GM21619 (cell line): ENCODE results near the gene MYBPC3.
A peak's percentile ranks its signal among the peaks of the same experiment; 100 is the strongest.

Experiments used
- ATAC-seq: cut with Tn5 transposase; IDR thresholded peaks from one replicate; pipeline ENCODE4 v1.9.1; 2021; ENCODE audit not compliant: unreplicated experiment

The MYBPC3 gene

DNA sequence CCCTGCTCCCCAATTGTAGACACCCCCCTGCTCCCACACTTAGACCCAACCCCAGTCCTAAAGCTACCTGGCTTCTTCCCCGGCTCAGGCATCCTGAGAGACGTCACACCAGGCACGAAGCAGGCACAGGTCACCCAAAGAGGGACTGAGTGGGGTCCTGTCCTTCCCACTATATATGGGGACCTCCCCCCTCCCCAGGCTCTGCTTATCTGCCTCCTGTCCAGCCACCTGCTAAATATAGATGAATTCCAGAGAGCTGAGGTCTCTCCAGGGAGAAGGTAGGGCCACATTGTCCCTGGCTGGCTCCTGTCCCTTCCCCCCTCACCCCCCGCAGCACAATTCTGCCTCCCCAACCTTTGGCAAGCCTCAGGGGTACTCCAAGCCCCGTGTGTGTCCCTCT, at the start of gene MYBPC3:
Gene MYBPC3 (minus strand): TSS at position 147 of the 400 bp plus-strand sequence. CDS start 55 bp downstream, at position 92.
- no peak for ATAC-seq

DNA sequence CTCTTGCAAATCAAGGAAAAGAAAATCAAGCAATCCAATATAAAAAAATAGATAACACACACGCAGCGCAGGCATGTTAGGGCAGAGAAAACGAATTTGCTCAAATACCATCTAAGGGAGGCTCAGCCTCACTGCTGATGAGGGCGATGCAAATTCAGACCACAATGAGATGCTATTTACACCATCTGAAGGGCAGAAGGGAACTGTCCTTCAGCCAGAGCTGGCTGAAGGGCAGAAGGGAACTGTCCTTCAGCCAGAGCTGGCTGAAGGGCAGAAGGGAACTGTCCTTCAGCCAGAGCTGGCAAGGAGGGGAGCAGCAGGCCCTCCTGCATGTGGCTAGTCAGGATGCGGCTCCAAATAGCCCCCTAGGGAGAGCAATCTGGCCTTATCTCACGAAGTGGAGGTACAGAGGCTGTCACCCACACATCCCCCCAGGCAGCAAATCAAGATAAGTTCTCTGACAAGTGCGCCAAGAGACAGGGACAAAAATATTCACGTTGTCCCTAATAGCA, 48.3 kb upstream of the MYBPC3 start:
- ATAC-seq, result peak; percentile 73

DNA sequence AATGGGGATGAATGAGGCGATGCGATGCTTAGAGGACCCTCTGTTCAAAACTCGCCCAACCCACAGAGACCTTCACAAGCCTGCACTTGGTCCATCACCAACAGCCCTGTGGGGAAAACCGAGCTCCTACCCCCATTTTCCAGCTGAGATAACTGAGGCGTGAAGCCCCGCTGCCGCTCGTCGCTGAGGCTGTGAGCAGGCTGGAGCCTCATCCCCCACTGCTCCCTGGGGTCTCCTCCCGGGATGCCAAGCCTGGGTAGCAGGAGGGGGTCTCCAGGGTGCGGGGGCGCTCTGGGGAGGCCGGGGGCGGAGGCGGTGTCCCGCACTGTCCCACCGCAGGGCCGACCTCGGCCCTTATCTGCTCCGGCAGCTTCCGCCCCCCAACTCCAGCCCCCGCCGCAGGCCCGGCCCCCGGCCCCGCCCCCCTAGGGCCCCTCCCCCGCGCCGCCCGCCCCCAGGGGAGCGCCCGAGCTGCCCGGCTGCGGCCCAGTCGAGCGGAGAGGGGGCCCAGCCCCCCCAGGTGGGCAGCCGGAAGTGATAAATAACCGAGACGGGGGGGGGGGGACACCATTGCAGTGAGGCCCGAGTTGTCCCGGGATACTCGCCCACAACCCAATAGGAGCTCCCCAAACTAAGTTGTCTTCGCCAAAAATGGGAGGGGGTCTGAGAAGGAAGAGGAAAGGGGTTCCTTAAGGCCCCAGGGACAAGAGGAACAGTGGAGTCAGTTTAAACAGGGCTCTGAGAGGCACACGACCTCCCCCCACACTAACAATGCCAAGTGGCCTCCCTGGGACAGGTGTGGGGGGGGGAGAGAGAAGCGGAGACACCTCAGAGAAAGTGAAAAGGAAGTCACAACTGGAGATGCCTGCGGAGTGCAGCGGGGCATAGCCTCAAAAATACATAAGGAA, 47.6 kb upstream of the MYBPC3 start:
- ATAC-seq, result peak; percentile 48

DNA sequence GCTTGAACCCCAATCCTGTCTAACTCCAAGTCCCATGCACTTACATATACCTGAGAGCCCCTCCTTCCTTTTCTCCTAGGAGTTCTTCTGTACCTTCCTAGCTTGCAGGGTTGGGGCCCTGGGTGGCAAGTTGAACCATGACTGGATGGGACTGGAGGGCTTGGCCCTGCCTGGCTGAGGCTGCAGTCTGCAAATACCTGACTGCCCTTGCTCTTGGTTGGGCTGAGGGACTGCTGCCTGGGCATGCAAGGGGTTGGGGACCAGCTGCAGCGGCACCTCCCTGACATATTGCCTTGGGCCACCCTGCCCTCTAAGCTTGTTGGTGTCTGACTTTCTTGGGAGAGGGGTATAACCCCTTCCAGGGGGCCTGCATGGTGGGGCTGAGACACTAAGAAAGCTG, 46.0 kb upstream of the MYBPC3 start:
- no peak for ATAC-seq

DNA sequence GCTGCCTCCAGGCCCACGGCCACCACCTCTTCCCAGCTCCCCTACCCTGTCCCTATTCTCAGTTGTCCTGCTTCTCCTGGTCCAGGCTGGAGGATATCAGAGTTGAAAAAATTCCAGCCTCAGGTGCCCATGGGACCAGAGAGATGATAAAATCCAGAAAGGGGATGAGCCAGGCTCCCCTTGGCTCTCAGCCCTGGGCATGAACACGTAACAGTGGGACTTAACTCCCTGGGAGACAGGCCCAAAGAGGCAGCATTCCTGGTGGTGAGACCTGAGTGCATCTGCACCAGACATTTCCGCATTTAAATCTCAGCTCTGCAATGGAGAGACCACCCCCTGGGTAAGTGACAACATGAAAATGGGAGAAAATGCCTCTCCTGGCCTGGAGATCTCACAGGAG, 45.5 kb upstream of the MYBPC3 start:
- ATAC-seq, result no peak

DNA sequence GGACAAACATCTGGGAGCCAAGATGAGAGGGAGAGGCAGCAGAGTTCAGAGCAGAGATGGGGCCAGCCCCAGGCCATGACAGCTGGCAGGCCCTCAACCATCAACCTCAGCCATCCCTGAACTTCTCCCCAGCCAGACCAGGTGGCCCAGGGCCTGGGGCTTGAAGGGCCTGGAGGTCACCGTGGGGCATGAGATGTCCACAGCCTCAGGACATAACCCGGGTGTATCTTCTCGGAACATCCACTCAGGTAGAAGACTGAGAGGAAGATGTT, 43.5 kb upstream of the MYBPC3 start:
- ATAC-seq, result no peak

DNA sequence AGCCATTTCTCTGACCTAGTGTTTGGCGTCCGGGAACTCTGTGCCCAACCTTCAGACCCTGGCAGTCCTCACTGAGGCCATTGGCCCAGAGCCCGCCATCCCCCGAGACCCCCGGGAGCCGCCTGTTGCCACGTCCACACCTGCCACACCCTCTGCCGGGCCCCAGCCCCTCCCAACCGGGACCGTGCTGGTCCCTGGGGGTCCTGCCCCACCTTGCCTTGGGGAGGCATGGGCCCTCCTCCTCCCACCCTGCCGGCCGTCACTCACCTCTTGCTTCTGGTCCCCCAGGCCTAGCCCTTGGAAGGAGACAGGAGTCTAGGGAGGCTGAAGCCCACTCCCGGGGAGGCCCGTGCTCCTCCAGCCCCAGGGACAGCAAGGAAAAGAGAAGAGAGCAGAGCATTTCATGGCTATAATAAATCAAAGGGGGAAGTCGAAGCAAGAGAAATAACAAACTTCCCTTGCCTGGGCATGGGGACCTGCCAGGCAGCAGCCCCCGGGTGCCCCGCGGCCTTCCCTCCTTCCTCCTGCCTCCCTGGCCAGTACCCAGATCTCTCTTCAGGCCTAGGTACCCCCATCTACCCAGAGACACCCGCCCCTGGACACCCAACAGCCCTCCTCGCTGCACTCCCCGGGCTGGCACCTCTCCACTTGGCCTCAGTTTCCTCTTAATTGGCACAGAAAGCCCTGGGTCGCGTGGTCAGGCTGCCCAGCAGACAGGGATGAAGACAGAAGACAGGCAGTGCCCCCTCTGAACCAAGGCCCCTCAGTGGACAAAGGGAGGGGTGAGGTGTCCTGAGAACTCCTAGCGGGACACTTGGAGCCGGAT, 42.9 kb upstream of the MYBPC3 start:
- no peak for ATAC-seq

DNA sequence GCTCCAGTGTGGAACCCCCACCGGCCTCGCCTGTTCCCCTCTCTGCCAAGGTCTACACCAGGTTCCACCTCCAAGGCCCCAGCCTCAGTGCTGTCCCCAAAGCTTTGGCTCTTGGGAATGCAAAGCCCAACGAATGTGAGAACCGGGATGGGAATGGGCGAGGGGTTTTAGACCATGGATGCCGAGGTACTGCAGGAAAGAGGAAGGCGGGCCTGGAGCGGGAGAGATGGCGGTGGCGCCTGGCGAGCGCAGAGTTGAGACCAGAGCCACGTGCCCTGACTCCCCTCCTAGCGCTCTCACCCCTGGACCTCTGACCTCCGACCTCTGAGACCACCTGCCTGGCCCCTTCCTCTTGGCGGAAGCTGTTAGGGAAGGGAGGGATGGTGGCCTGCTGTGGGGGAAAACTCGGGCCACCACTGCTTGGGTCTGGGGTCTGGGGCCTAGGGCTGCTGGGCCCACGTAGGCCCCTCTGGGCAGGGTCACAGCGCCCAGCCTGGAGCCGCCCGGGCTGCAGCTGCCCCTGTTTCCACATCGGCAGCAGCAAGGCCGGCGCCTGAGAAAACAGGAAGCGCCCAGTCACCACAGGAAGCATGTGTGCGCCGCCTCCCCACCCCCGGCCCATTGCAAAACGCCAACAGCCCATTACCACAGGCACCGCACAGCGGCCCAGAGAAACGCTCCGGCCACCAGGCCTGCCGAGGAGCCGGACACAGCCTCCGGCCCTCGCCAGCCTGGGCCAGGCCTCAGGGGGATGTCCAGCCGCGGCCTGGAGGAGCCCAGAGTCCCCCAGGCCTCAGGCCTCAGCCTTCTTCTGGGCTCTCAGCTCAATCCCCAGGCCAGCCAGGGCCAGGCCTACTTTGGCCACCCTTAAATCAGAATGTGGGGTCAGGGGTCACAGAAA, 42.1 kb upstream of the MYBPC3 start:
- peak; percentile 47 for ATAC-seq

DNA sequence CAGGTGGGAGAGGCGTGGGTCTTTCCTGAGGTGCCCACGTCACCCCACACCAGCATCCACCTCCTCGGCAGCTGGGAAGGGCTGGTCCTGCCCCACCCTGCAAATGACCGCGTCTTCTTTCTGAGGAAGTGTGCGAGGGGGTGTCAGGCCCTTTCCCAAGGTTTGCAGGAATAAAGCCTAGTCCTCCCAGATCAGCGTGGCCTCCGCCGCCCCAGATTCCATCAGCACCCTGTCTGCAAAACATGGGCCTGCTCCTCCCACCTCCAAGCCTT, 41.5 kb upstream of the MYBPC3 start:
- ATAC-seq, result no peak

DNA sequence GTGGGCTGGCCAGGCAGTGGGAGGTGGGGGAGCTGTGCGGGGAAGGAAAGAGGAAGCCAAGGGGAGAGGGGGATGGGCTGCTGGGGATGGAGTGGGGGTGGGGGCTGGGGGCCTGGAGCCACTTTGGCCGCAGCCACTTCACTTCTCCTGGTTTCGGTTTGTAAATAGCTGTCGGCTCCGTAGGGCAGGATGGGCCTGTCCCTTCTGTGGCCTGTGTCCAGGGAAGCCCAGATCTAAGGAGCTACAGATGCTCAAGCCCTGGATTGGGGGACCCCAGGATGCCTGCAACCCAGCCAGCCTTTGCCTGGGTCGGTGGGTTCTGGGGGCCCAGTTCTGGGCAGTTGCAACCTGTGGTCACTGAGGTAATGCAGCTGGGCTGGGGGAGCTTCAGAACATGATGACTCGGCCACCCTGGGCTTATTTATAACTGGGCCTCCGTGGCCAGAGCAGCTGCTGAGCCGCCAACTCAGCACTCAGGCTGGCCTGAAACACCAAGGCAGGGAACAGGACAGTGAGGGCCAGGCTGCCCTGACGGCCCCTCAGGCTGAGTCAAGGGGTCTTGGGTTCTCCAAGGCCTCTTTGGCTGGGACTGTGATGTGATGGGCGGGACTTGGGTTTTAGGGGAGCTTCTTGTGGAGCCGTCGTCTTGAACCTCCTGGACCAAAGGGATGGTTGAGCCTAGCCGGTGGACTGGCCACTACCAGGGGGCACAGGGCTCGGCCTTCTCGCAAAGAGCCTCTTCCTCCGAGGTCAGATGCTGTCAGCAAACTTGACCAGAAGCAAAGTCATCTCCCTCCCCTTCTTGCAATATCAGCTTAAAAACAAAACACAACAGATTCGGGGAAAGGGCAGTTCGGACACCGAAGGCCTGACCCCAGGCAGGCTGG, 40.9 kb upstream of the MYBPC3 start:
- no peak for ATAC-seq

DNA sequence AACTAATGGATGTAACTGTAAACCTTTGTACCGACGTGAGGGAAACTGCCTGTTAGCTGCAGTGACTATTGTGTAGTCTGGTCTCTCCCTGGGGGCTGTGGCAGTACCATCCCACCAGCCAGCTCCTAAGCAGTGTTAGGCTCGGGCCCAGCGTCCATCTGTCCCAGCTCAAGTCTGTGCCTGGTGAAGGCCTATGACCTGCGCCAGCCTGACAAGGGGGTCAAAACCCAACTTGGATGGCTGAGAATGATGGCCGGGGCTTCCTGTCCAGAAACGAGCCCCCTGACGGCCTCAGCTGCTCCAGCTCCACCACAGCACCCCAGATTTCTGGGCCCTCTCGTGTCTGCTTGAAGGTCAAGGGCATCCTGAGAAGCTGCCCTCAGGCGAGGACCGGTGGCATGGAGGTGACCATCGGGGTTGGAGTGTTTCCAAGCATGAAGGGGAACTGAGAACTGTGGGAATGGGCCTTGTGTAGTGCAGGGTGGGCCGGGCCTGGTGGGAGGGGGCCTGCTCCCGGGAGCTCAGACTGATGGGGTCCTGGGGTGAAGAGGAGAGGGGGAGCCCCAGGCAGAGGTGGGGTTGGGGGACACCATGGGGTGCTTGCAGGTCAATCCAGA, 40.2 kb upstream of the MYBPC3 start:
- ATAC-seq, result no peak

DNA sequence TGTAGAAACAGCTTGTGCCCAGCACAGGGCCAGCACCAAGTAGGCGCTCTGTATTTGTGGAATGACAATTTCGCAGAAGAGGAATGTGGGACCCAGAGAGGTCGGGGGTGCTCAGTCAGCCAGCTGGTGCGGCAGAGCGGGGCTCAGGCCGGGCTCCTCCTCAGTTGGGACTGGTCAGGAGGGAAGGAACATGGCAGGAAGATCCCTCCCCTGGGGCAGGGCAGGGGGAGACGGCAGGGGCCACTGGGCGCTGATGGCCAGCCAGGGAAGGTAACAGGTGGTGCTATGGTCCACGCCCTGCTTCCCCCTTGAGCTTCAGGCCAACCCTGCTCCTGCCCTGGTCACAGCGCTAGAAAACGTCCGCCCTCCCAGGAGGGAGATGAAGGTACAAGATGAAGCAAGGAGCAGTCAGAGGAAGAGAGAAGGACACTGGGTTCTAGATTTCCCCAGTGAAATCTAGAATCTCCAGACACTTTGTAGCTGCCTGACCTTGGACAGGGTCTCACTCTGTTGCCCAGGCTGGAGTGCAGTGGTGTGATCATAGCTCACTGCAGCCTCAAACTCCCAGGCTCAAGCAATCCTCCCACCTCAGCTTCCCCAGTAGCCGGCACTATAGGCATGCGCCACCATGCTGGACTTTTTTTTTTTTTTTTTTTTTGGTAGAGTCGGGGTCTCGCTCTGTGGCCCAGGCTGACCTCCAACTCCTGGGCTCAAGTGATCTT, 39.4 kb upstream of the MYBPC3 start:
- ATAC-seq, result no peak

DNA sequence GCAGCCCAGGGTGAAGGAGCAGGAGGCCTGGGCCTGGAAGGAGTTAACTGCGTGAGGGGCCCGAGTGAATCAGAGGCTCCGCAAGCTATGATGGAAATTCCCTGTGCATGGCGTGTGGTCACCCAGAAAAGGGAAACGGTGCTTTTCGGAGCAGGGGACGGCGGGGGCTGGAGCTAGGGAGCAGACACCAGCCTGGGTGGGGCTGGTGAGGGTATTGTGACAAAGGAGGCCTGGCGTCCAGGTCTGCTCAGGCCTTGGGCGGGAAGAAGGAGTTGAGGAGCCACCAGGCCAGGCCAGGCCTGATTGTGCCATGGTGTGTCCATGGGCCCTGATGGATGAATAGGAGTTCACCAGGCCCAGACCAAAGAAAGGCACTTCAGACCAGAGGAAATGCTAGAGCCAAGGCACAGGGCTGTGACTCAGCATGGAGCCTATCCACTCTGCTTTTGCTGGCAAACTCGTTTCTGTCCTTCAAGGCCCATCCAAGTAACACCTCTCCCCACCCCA, 38.6 kb upstream of the MYBPC3 start:
- no peak for ATAC-seq

DNA sequence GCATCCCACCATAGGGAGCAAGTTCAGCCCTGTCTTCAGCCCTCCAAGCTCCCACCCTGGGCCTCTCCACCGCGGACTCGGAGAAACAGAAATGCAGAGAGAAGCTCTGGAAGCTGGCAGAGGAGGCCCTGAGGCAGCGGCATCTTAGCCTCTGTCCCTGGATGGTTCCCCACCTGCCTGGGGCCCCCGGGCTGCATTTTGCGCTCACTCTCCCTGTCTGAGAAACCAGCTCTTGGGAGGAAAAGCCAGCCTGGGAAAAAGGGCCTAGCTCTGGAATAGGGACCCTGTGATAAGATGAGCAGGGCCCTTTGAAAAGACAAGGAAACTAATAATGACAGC, 37.9 kb upstream of the MYBPC3 start:
- no peak for ATAC-seq

DNA sequence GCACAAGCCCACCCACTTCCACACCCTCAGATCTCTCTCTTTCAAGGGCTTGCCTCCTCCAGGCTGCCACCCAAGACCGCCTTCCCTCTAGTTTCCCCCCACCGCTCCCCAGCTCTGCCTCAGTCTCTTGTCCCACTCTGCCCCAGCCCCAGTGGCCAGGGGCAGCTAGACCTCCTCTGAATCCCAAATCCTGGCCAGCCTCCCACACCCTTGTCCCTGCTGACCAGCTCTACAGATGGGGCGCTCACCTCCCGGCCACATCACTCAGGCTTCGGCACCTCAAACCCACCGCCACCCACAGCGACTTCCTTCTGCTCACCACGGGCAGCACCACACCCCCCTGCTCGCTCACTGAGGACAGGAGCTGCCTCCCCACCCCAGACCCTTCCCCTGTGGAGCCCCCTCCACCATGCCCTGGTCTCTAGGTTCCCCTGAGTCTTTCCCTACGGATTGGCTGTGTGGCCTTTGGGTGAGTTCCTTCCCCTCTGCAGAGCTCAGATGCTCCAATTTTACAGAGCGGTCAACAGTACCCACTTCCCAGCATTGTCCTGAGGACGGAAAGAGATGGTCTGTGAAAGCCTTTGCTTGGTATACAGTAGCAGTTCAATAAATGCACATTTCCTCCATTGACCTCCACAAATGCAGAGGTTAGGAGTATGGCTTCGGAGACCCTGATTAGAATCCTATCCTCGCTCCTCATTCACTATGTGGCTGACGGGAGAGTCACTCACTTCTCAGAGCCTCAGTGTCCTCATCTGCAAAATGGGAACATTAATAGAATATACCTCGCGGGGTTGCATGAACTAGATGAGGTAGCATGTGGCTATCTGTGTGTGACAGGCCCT, 37.3 kb upstream of the MYBPC3 start:
- no peak for ATAC-seq

DNA sequence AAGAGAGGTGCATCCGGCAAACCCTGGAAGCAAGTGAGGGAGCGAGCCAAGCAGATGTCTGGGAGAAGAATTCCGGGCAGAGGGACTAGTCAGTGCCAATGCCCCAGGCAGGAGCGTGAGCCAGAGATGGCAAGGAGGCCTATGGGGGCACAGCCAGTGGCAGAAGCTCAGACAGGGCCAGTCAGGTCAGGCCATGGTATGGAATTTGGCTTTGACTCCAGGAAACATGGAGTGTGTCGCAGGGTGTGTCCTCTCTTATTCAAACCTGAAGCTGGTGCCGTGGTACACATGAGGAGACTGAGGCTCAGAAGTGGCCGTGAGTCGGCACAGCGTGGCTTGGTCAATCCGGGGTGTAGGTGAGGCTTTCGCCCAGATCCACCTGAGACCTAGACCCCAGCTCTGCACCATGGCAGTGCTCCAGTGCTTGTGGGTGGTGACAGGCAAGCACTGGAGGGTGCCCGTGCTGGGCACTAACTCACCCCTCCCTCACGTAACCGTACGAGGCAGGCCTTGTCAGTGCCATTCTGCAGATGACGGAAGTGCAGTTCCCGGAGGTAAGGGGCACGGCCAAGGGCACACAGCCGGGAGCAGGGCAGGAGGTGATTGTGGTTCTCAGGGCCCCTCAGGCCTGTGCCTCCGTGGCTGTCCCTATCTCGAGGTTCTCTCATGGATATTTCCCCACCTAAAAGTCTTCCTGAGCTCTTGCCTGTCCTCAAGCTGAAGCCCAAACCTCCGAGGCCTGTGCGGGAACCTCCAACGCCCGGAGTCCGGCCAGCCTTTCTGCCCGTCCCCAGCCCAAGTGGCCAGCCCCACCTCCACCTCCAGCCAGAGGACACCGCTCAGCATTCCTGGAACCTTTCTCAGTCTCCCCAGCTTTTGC, 36.4 kb upstream of the MYBPC3 start:
- no peak for ATAC-seq

DNA sequence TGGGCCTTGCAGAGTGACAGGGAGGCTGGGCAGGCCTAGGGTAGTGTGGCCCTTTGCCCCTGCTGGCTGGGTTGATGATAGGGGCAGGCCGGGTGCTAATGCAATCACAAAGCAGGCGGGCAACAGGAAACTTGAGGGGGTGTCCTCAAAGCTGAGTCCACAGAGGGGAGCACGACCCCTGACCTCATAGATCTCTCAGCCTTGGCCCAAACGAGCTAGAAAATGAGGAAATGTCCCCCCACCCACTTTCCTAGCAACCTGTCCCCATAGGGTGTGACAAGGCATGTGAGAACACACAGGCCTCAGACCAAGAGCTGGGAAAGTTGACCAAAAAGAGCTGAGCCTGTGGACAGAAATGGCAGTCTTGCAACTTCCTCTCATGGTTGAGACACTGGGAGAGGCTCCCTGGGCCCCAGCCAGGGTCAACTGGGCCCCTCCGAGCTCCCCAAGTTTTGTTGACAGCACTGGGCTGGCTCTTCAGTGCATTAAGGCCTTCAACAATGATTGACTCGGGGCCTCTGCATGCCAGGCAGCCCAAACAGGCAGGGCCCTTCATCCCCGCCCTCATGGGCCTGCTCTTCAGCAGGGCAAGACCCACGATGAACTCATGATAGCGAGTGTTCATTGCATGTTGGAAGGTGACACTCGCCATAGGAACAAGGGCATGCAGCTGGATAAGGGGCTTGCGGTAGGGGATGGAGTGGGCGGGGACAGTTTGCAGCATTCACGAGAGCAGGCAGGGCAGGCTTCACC, 35.6 kb upstream of the MYBPC3 start:
- no peak for ATAC-seq
